AG08395 (cell line): ENCODE measurements around the gene BANK1.
"Not testable (repeated sequence)": the region's sequence is repeated elsewhere in the genome, so short reads cannot be mapped to it uniquely, and the experiment has no call there.

Experiments
- DNase-seq: peaks from one replicate; pipeline ENCODE4 v3.0.0; 2012; ENCODE audit warnings: mixed read lengths, low spot score

The BANK1 gene

DNA sequence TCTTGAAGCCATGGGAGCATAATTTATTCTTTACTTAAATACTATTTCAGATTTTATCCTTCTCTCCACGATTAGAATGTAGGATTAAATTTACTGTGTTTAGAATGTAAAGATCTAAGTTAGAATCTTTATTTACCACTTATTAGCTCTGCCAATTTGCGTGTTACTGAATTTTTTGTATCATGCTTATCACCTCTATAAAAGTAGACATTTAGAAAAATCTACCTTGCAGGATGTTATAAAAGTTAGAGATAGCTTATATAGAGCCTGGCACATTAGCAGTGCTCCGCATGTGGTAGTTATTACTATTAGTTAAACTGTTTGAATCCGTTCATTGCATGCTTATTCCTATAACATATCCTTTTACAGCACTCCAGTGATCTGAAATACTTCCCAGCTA is 97.9 kb downstream of the BANK1 start:
- DNase-seq: no peak

DNA sequence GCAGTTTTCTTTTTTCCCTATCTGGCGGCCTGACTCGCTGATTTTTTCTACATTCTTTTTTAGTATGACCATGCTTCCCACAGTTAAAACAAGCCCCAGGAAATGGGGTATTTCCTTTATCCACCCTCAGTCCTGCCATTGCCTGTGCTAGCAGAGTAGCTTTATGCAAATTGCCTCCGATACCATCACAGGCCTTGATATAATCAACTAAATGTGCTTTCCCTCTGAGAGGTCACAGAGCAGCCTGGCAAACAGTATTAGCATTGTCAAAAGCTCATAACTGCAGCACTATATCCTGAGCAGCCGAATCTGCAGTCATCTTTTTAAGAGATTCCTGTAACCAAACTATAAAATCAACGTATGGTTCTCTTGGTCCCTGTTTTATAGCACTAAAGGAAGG is 115.0 kb downstream of the BANK1 start:
- DNase-seq: not testable (repeated sequence)

DNA sequence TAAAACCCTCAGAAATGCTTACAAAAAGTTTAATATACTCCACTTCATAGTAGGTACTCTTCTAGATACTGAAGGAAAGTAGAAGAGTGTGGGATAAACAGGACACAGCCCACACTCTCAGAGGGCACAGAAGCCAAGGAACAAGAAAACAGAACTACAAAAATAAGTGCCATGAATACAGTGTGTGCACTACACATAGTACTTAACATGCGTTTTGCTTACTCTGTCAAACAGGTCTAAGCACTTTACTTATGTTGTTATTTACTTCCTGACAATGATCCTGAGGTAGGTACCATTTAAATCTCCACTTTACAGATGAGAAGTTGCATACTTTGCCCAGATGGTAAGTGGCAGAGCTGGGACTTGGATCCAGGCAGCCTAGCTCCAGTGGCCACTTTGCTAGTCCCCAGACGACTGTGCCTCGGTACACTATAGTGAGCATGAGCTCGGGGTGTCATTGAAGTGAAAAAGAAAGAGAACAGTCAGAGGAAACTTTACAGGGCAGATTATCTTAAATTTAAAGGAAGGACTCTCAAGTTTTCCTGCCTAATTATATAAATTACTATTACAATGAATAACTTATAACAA is 120.3 kb downstream of the BANK1 start:
- DNase-seq: no peak

DNA sequence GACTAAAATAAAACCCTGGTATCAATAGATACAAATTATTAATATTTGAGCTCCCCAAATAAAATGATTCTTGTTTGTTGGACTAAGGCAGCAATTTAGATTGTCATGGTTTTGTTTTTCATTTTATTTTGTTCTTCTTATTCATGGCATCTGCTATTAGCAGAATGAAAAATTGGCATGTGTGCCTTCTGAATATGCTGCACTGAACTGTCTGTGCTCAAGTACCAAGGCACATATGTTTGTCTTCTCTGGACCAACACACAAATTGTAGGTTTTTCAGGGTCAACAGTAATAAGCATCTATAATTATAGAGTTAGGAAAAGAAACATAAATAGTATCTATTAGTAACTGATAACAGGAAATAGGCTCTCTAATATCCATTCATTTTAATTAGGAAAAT is 121.1 kb downstream of the BANK1 start:
- DNase-seq: no peak

DNA sequence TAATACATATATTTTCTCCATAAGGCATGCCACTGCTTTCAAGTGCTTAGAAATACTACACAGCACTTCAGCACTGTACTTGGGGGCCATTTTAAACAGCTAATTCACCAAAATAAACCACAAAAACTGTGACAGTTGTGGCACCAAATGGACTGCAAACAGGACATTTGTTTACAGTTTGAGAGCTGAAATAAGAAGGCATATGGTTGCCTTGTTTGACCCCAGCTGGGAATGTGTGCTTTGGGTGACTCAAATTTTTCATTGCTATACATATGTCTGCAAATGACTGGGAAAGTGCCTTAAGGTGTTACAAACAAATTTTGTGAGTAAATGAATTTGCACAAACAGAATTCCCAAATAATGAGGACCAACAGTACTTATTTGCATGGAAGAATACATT is 124.2 kb downstream of the BANK1 start:
- no peak for DNase-seq

DNA sequence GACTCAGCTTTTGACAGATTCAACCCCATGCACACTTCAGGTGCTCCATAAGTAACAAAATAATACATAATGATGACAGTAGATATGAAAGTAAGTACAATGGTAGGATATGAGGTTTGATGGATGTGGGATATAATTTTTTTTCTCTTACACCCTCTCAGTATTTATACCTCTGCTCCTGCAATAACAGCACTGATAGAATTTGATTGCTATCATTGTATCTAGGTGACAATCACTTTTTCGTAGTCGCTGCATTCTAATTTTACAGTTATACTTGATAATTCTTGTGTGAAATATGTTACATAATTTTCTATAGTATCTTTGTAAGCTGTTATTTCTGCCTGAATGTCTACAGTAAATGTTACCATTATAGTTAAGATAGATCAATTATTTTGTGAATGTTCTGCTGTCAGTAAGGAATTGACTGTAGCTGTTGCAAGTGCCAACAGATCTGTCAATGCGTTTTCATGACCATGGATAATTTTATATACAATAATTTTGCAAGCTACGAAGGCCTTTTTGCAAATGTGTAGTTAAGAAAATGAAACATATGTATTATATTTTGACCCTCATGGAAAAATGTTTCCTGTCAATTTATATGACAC is 128.9 kb downstream of the BANK1 start:
- DNase-seq: no peak

DNA sequence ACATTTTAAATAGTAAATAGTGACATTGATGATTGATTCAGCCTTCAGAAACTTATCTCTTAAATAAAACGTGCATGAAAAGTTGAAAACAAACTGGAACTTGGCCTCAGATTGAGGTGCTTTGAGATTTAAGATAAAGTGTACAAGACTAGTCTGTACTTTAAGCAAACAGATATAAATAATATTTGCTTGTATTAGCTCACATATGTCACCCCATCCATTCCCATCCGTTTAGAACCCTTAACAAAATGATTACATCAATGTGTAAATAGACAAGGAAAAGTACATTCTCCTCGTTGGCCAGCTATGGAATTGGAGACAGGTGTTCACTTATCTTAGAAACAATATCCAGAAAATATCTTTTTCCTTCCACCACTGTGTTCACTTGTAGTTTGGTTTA is 130.8 kb downstream of the BANK1 start:
- DNase-seq: no peak

DNA sequence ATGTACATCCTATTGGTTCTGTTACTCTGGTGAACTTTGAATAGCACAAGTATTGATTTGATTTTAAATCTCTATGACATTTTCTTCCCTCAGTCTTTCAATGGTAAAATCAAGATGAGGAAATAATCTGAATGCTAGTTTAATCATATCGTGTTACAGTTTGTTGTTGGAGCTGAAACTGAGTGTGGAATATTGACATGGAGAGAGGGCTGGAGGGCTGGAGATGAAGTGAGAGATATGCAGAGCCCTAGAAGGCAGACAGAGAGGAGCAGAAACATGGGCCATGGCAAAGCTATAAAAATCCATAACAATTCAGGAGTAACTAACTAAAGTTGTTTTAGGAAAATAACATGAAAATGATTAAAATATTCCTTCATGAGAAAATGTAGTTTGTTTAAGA is 141.1 kb downstream of the BANK1 start:
- DNase-seq: no peak

DNA sequence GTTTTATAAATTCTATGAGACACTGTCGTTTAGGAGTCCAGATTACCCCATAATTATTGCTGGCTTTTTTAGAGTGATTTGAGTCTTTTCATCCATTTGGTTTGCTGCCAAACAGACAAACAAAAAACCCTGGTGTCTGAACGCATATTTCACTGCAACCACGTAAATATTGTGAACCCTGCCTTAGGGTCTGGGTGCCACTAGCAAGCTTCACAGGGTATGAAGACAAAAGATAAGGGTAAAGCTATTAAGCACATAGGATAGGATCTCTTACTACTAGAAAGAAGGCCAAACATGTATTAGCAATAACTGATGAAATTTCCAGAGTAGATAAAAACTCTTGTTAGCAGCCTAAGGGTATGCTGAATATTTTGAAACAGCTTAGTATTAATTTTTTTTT is 143.3 kb downstream of the BANK1 start:
- DNase-seq: no peak

DNA sequence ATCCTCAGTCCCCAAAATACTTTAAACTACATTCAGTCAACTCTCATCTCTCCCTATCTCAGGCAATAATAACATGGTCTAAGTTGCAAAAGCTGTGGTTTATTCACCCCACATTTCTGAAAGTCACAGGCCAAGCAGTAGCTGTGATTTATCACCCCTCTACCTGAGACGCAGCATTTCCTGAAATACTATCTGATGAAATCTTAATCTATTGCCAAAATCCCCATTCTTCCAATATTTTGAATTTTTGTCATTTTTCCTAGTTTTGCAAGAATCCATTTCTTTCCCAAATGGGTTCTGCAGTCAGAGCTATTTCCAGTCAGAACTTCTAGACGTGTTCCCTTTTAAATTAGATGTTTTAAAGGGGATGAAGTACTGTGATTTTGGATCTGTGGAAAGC is 148.3 kb downstream of the BANK1 start:
- DNase-seq: no peak

DNA sequence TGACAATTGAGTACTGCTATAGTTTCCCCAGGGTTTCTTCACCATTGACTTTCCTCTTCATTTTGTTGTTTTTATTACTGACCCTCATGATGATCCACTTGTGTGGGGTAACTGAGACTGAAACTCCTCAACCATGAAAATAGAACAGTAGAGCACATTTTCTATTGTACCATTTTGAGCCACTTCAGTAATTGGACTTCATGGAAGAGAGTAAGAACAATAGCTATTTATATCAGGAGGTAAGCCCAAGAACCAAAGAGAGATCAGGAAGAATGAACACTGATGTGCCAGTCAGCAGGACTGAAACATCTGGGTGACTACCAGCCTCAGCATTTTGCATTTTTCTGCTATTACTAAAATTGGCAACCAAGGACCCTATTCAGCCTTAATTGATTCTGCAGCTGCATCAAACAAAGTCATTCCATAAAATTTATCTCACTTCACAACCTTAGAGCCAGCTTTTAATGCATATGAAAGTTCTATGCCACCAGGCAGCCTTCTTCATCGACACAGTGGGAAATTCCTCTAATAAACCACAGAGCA is 151.4 kb downstream of the BANK1 start:
- DNase-seq: no peak

DNA sequence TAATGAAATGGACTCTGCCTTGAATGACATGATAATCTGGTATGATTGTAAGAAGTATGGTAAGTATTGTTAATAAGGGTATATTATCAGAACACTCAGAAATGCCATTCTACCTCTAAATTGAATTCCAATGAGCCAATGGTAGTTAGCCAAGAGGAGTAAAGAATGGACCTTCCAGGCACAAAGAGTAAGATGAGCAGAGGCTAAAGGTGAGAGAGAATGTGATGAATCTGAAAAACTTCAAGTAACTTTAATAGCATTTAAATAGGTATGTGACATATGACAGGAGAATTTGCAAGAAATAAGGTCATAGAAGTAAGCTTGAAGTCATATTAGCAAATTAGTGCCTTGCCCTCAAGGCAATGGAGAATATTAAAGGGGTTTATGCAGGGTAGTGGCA is 152.4 kb downstream of the BANK1 start:
- DNase-seq: no peak

DNA sequence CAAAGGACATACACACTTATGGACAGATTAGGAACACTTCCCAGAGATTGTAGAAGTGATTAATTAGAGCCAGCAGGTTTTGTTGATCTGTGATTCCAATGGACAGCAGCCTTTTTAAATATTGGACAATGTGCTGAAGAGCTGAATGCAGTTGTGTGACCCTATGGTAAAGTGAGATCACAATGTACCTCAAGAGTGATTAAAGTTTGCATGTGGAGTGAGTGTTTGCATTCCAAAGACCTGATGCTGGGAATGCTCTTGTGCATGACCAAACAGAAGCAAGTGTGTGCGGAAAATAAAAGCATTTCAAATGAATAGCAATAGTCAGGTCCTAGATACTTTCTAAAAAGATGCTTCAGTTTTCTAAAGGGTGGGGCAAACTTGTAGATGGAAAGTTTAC is 154.1 kb downstream of the BANK1 start:
- DNase-seq: peak; percentile 3

DNA sequence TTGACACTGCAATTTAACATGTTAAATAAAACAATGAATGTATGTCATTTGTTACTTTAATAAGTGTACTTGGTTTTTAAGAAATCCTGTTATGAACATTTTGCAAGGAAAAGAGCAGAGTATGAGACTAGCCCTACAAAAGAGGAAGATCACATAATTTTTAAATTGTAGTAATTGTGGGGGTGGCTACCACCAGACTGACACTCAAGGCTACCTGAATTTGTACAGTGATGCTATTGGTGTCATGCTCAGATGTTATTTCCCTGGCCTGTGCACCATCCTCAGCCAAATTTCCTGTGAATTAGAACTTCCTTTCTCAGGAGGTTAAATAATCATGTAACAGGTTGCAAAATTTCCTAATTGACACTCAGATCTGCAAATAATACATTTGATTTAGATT is 157.5 kb downstream of the BANK1 start:
- DNase-seq: no peak

DNA sequence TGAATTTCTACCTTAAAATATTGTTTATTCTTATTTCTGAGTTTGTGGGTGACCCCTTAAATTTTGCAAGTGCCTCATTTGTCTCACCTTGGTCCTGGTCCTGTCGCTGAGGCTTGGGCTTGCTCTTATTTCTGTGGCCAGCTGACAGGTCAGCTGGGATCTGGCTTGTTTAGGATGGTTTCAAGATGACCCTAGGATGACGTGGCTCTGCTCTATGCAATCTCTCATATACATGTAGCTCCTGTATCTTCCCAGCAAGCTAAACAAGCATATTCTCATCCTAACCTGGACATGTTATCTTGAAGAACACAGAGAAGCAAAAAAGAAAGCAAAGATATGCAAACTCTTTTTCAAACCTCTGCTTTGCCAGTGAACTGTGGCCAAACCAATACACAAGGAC is 158.4 kb downstream of the BANK1 start:
- no peak for DNase-seq

DNA sequence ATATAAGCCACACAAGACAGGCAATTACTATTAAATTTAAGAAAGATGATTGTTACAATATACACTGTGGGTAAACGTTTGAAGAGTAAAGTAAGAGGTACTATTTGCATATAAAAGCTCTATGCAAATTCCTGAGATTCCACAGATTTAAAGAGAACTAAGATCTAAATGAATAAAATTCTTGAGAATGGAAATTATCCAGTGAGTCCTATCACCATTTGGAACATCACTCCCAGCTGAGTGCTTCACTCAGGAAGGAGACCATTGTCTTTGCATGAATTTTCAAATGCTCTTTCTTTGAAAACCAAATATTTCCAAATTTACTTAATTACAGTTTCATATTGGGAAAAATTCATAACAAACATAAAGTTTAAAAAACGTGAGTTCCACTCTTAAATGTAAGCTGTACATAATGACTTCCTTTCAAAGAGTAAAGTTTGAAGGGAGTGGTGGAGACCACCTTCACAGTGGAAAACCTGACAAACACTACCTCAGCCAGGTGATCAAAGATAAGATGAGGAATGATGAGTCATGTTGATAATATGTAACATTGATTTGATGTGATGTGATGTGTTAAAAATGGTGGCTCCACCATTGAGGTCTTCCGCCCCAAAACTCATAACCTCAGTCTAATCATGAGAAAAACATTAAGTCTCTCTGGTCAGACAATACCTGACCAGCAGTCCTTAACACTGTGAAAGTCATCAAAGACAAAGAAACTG is 159.9 kb downstream of the BANK1 start:
- no peak for DNase-seq

DNA sequence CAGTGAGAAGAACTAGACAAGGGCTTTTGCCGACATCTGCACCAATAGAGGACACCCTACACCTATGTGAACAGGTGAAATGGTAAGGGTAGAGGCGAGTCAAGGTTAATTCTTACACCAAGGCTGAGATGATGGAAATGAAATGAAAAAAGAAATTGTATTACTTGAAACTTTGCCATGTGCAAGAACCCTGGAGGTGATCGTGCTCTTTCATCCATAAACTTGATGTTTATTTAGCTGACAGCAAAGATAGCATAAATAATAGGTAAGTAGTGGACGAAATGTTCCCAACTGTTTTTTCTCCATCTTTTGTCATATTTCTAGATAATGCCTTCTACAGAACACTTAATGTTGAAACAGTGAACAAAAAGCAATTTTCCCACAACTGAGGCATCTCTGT is 162.5 kb downstream of the BANK1 start:
- no peak for DNase-seq

DNA sequence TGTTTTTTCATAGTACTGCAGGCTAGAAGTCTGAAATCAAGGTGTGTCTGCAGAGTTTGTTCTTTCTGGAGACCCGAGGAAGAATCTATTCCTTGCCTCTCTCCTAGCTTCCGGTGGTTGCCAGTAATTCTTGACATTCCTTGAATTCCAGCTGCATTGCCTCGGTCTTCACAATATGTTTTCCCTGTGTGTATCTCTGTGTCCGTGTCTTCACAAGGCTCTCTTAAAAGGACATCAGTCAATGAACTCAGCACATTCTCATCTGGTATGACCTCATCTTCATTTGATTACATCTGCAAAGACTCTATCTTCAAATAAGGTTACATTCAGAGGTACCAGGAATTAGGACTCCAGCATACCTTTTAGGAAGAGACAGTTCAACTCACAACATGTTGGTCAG is 163.4 kb downstream of the BANK1 start:
- peak; percentile 8 for DNase-seq

DNA sequence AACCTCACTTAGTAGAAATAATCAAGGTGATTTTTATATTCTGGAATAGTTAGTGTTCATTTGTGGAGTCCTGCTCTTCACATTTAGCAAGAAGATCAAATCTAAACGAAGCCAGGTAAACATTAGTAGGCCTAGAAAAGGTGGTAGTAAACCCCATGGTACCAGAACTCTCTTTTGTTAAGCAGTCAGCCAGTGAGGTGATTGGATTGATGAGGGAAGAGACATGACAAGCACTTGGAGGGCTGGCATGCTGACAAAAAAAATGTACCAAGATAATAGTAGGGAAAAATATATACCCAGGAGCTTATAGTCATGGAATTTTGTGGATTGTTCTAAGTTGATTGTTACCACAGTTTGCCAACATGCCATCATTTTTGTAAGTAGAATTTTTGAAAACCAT is 163.8 kb downstream of the BANK1 start:
- DNase-seq: no peak

DNA sequence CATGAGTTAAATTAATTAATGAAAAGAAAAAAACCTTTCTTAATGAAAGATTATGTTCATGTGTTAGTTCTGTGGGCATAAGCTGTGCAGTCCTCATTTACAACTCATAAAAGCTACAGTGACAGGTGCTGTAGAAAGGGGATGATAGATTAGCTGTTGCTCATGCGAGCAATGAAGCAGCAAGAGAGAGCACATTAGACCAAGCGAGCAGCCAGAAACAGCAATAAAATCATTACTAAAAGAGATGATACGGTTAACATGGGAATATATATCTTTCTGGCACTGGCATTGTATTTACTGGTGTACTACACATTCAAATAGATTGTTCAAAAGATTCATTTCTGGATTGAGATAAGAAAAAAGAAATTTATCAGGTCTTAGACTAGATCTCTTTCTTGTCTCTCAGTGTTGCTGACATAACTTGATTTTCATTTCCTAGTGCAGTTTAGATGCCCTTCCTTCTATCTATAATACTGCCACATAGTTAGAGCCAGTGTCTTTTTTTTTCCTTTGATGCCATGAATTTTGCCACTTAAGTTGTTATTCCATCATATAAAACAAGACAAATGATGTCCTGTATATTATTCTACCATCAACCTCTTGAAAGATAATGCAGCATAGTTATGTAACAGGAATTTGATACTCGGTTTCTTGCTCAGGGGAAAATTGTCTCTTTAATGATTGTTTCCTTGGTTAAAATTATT is 164.6 kb downstream of the BANK1 start:
- DNase-seq: no peak

DNA sequence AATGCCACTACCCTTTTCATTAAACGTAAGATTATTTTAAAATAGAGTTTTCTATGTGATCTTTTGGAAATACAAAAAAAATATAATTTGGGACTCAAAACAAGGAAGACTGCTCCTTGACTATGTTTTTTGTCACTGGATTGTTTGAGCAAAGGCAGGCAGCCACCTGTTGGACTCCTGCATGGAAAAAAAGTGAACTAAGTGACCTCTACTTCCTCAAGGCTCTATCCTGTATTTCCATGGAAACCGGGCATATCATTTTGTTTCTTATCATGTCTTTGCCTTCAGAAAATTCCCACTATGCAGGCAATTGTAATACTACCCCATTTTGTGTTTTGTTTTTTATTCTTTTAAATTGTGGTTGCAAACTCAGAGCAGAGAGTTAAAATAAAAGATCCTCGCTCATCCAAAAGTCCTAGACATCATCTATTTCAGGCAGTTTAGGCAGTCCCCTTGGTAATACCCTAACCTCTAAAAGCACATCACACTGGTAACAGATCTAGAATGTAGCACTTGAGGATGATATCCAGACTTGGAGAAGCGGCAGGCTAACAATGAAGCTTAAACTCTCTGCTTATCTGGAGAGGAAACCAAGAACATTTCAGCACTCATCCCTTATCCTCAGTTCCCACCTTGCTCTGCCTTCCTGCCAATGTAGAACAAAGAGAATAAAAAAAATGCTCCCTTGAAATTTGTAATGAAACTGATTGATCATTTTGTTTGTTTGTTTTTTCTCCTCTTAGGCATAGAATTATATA is 165.7 kb downstream of the BANK1 start:
- no peak for DNase-seq

DNA sequence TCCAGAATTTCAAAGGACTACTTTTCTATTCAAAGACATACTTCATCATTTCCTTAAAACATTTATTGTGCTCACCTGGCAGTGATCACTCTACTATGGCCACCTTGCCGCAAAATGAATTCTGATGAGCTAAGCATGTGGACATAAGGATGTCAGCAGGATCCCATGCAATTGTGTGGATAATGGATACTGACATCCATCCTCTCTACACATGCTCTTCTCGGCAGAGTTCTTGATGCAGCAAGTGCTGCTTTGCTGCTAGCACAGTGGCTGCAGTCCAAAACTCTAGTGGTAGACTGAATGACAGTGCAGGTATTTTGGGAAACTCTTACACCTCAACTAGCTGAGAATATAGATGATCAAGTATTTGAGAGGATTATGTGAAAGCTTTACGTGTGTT is 168.0 kb downstream of the BANK1 start:
- no peak for DNase-seq
